ENCODE data around the gene ABHD6.

- TF ChIP-seq CTCF (IDR thresholded peaks at IDR 0.05): no peak
- no peak for TF ChIP-seq POLR2A (IDR thresholded peaks at IDR 0.05)
These were observed 1.2 kb downstream of the ABHD6 start for GRCh38 chr3:58238830-58239229.
